Cardiac fibroblast (primary cell): ENCODE measurements around the gene CYP4V2.
"Not testable (repeated sequence)": the region's sequence is repeated elsewhere in the genome, so short reads cannot be mapped to it uniquely, and the experiment has no call there.

ENCODE experiments used
- DNase-seq, 2 donors: peaks; one replicate each; pipeline versions ENCODE4 v3.0.0 to v3.0.0-alpha.2; 2010; ENCODE audit warnings: low read depth in 2 of 2
- H3K4me3 ChIP-seq, 2 donors: replicated peaks in 1 of 2; 1 replicate in 1 of 2; 2 replicates in 1 of 2; pipeline ENCODE4 v1.5.1; 2011; ENCODE audit warnings: low read depth in 2 of 2, low read length in 2 of 2, mild to moderate bottlenecking in 2 of 2, moderate library complexity in 1 of 2
- CTCF ChIP-seq: IDR thresholded peaks from one replicate; pipeline ENCODE4 v1.5.1; 2011; ENCODE audit warnings: low read depth, mild to moderate bottlenecking, low read length, inconsistent platforms

The CYP4V2 gene

GRCh38 chr4:186240452-186240847, 49.1 kb downstream of the CYP4V2 start:
- H3K4me3 ChIP-seq: no peak overlapping the region
- no peak for TF ChIP-seq CTCF
- no peak for DNase-seq

GRCh38 chr4:186240848-186241491, 49.6 kb downstream of the CYP4V2 start:
- no peak for DNase-seq
- no peak for TF ChIP-seq CTCF
- no peak overlapping the region for H3K4me3 ChIP-seq

- no peak overlapping the region for H3K4me3 ChIP-seq
- no peak for TF ChIP-seq CTCF
- no peak for DNase-seq
Measured at GRCh38 chr4:186241616-186242015, 50.2 kb downstream of the CYP4V2 start.

GRCh38 chr4:186242031-186242430, 50.7 kb downstream of the CYP4V2 start:
- DNase-seq, H3K4me3 ChIP-seq: not testable (repeated sequence)

GRCh38 chr4:186243331-186243730, 52.0 kb downstream of the CYP4V2 start:
- H3K4me3 ChIP-seq: no peak overlapping the region
- no peak for TF ChIP-seq CTCF
- DNase-seq: no peak

- no peak overlapping the region for H3K4me3 ChIP-seq
- no peak for TF ChIP-seq CTCF
- DNase-seq: no peak
Measured at GRCh38 chr4:186244835-186245234, 53.5 kb downstream of the CYP4V2 start.

- H3K4me3 ChIP-seq, DNase-seq: not testable (repeated sequence)
Measured at GRCh38 chr4:186247062-186247752, 55.8 kb downstream of the CYP4V2 start.

- TF ChIP-seq CTCF: no peak
- DNase-seq: no peak
- H3K4me3 ChIP-seq: no peak overlapping the region
Measured at GRCh38 chr4:186248643-186249042, 57.3 kb downstream of the CYP4V2 start.
